K562 (cell line): ENCODE measurements around the gene LCNL1. TPM values are rescaled to one million over a fixed set of nuclear protein-coding genes. Genes with fewer than 3 reads are reported as not detected.
A peak's percentile ranks its signal among the peaks of the same experiment; 100 is the strongest.

ENCODE experiments used
- ATAC-seq: fragments of 200-7000 bp; cut with Tn5 transposase; 3 replicates; pipeline ENCODE4 v1.9.1; 2020; ENCODE audit warnings: moderate library complexity
- BruUV-seq: library from RNA; stranded (reverse); fragments of 400-500 nt; replicated peaks from 2 replicates; lab custom pipeline; 2021; lab: Mats Ljungman, UMichigan
- CTCF ChIA-PET: fragments of 300-600 bp; formaldehyde crosslinking; extraction: SDS; loops from one replicate; lab custom pipeline; 2021; ENCODE audit warnings: low intra/inter-chr PET ratio; lab: Yijun Ruan, JAX
- POLR2A ChIA-PET: fragments of 300-600, 350-650 bp; sonication (Branson Sonifier 250); formaldehyde crosslinking; extraction: SDS; loops from one replicate; lab custom pipeline; 2021; ENCODE audit warnings: antibody characterized with exemption, inconsistent platforms; lab: Yijun Ruan, JAX
- DNase-seq, 4 experiments: peaks; one replicate each; pipeline versions ENCODE4 v3.0.0 to v3.0.0-alpha.2; 2011 to 2018; ENCODE audit warnings: low spot score in 3 of 4, mixed read lengths in 3 of 4; ENCODE audit errors: extremely low read depth in 1 of 4
- FAIRE-seq: peaks from 2 replicates; lab custom pipeline; 2011; peaks lifted over from hg19 to GRCh38; lab: Jason Lieb, UNC
- H2AFZ ChIP-seq: 2 replicates; pipeline ENCODE4 v1.6.0; 2011; ENCODE audit warnings: low read depth, low read length, control low read depth, inconsistent platforms
- H3K27ac ChIP-seq: fragments of 200-600 bp; 3 replicates; pipeline ENCODE4 v1.8.0; 2011; ENCODE audit warnings: low read depth, mild to moderate bottlenecking, control low read depth, inconsistent platforms, low read length, moderate library complexity, mixed read lengths; ENCODE audit errors: extremely low read depth
- H3K27me3 ChIP-seq, 2 experiments: fragments of 300-600 bp in 1 of 2; 2 replicates in 1 of 2; 3 replicates in 1 of 2; pipeline versions ENCODE4 v1.6.0 to v1.8.0; 2011; ENCODE audit warnings: inconsistent platforms in 2 of 2, low read length in 2 of 2, mild to moderate bottlenecking in 1 of 2, mixed read lengths in 1 of 2, moderate library complexity in 1 of 2; ENCODE audit not compliant: control insufficient read depth in 2 of 2, insufficient read depth in 2 of 2
- H3K36me3 ChIP-seq: fragments of 300-600 bp; 3 replicates; pipeline ENCODE4 v1.8.0; 2011; ENCODE audit warnings: mild to moderate bottlenecking, low read length, inconsistent platforms; ENCODE audit not compliant: control insufficient read depth, insufficient read depth
- H3K4me1 ChIP-seq, 2 experiments: fragments of 200-600 bp in 1 of 2; replicated peaks in 1 of 2; 2 replicates in 1 of 2; 3 replicates in 1 of 2; pipeline versions ENCODE4 v1.5.1 to v1.8.0; 2011; ENCODE audit warnings: inconsistent platforms in 2 of 2, low read length in 2 of 2, mild to moderate bottlenecking in 1 of 2, mixed read lengths in 1 of 2, moderate library complexity in 1 of 2; ENCODE audit not compliant: control insufficient read depth in 2 of 2, insufficient read depth in 2 of 2
- H3K4me2 ChIP-seq: 2 replicates; pipeline ENCODE4 v1.6.1; 2011; ENCODE audit warnings: low read length, control low read depth, inconsistent platforms, mixed read lengths; ENCODE audit not compliant: insufficient read depth
- H3K4me3 ChIP-seq: fragments of 200-600 bp; sonication (generic), shearing (Covaris generic); 2 replicates; pipeline ENCODE4 v1.5.1; 2016; ENCODE audit warnings: control low read depth, inconsistent platforms
- H3K79me2 ChIP-seq: fragments of 200-600 bp; 3 replicates; pipeline ENCODE4 v1.8.0; 2011; ENCODE audit warnings: low read length, inconsistent platforms; ENCODE audit not compliant: control insufficient read depth, insufficient read depth
- H3K9ac ChIP-seq, 2 experiments: 2 replicates each; pipeline versions ENCODE4 v1.6.0 to v1.6.1; 2011; ENCODE audit warnings: low read depth in 2 of 2, low read length in 2 of 2, control low read depth in 1 of 2, inconsistent platforms in 1 of 2, mild to moderate bottlenecking in 1 of 2, mixed read lengths in 1 of 2; ENCODE audit not compliant: insufficient read depth in 1 of 2
- H3K9me1 ChIP-seq: one replicate; pipeline ENCODE4 v1.6.0; 2011; ENCODE audit warnings: inconsistent platforms, mild to moderate bottlenecking, low read length, moderate library complexity; ENCODE audit not compliant: control insufficient read depth, insufficient read depth
- H3K9me3 ChIP-seq: replicated peaks from 2 replicates; pipeline ENCODE4 v1.5.1; 2011; ENCODE audit warnings: low read depth, low read length, inconsistent platforms; ENCODE audit not compliant: control insufficient read depth, insufficient read depth
- H4K20me1 ChIP-seq: replicated peaks from 2 replicates; pipeline ENCODE4 v1.6.1; 2011; ENCODE audit warnings: low read length, inconsistent platforms, mixed read lengths; ENCODE audit not compliant: control insufficient read depth, insufficient read depth
- CTCF ChIP-seq, 3 experiments: IDR thresholded peaks in 2 of 3; conservative IDR thresholded peaks in 1 of 3; 2 replicates each; pipeline ENCODE4 v1.5.1; 2011 to 2012; ENCODE audit warnings: low read length in 3 of 3, mild to moderate bottlenecking in 3 of 3, control low read depth in 2 of 3, improper control_type of control experiment in 1 of 3, inconsistent platforms in 1 of 3, low read depth in 1 of 3, mixed read lengths in 1 of 3, moderate library complexity in 1 of 3; ENCODE audit not compliant: insufficient read depth in 2 of 3
- L3MBTL2 ChIP-seq: fragments of 450-650 bp; IDR thresholded peaks from 2 replicates; pipeline ENCODE4 v1.6.1; 2016; ENCODE audit warnings: mild to moderate bottlenecking, moderate library complexity
- MGA ChIP-seq: fragments of 450-650 bp; IDR thresholded peaks from 2 replicates; pipeline ENCODE4 v1.6.1; 2016; ENCODE audit warnings: mild to moderate bottlenecking, moderate library complexity
- NCOA2 ChIP-seq, 2 experiments: fragments of 450-650 bp; IDR thresholded peaks; 2 replicates each; pipeline ENCODE4 v1.6.1; 2018; ENCODE audit warnings: mild to moderate bottlenecking in 2 of 2, moderate library complexity in 1 of 2; ENCODE audit not compliant: partially characterized antibody in 2 of 2
- WGBS: fragments of 100-300 bp; shearing (Covaris generic); methylation state at CpG from one replicate; pipeline ENCODE4 v1.1.6; 2016; ENCODE audit warnings: low coverage, mixed read lengths; ENCODE audit not compliant: insufficient coverage; ENCODE audit errors: missing lambda C conversion rate; 5-methylcytosine and 5-hydroxymethylcytosine counted together
- in situ Hi-C: fragments of 300-500 bp; cut with MboI; formaldehyde crosslinking; loops from 4 replicates; pipeline ENCODE4 v1.15.0; 2018; ENCODE audit warnings: inconsistent platforms, mixed read lengths
- intact Hi-C: fragments of 100-400 bp; cut with micrococcal nuclease; formaldehyde crosslinking; loops from 2 replicates; pipeline ENCODE4 v1.14.2; 2022
- polyA plus RNA-seq, 8 experiments: library from polyadenylated mRNA; depleted of rRNA in 4 of 8; stranded (reverse) in 5 of 8; unstranded in 3 of 8; fragments of >200 nt; fragmentation: Nextera tagmentation in 2 of 8; fragmentation: Illumina TruSeq in 1 of 8; extraction: Ambion mirVana in 2 of 8; extraction: Trizol in 1 of 8; gene quantifications; 2 replicates each; pipeline versions ENCODE4 v1.2.1 to v1.2.3, GENCODE V29; 2011 to 2014; ENCODE audit warnings: inconsistent platforms in 1 of 8, missing spikeins in 1 of 8
- total RNA-seq, 7 experiments: library from RNA; depleted of rRNA in 6 of 7; stranded (reverse); fragments of >200 nt in 6 of 7; fragmentation: Illumina TruSeq in 2 of 7; extraction: Trizol in 2 of 7; gene quantifications; 2 replicates each; pipeline versions ENCODE4 v1.2.1 to v1.2.3, GENCODE V29; 2011 to 2021; ENCODE audit warnings: low replicate concordance in 1 of 7

LCNL1 gene
- total and polyA plus RNA-seq, 9 of the 15 experiments (the other 6 are each of a cell fraction or from before 2014, with no cell fraction given) = 0.04 to 0.16 (median 0.04) TPM; not detected in 4

- POLR2A ChIA-PET = interaction anchor here (0.6 to 0.7 kb wide), 2 partner anchors 38 to 64 kb away, joined by 3 read pairs; no protein-coding TSS in a partner anchor
- in situ Hi-C loops = no loop called here
These were observed 20.6 kb upstream of the LCNL1 start for GRCh38 chr9:136962163-136962562.

More at GRCh38 chr9:136962163-136962562, 20.6 kb upstream of the LCNL1 start:
- Histone ChIP-seq H4K20me1 (no peaks in the 10 kb centered on the region), H3K9ac (peak overlapping the region in 1 of 2 experiments; percentile 66; a peak in 1 of 4 replicates), H3K79me2 (no peaks in the 10 kb centered on the region), H3K36me3 (no peaks in the 10 kb centered on the region), H3K4me2 (no peak overlapping the region), H3K27ac (no peak overlapping the region), H3K4me3 (no peak overlapping the region), H3K4me1 (peaks cover 26 to 77% of the 10 kb centered on the region in 2 experiments; a peak in 4 of 5 replicates), H3K9me3 (no peaks in the 10 kb centered on the region), H2AFZ (no peak overlapping the region), H3K27me3 (no peaks in the 10 kb centered on the region), H3K9me1 (no peaks in the 10 kb centered on the region)
- intact Hi-C loops = no loop called here
- FAIRE-seq = no peak
- DNase-seq = no peak
- 65% methylated on average over 9 of the region's 9 CpGs for WGBS
- TF ChIP-seq MGA = peak; percentile 74
- TF ChIP-seq CTCF (IDR thresholded peaks at IDR 0.05 in 2 of 3, conservative IDR thresholded peaks at IDR 0.05 in 1 of 3; ENCODE audit: insufficient read depth in 2 of 3, low read depth in 1 of 3, low read length in 3 of 3) = peak in 1 of 3 experiments; percentile 9; a peak in 1 of 6 replicates
- peak; percentile 74 for TF ChIP-seq L3MBTL2
- TF ChIP-seq NCOA2 (IDR thresholded peaks at IDR 0.05; ENCODE audit: partially characterized antibody in 2 of 2) = no peak
- ATAC-seq = no peak
- no TSS peak for BruUV-seq
- CTCF ChIA-PET = no interaction called here
